Esophagus muscularis mucosa (tissue), 4 donors: ENCODE measurements around the gene INPP5A. TPM values are rescaled to one million over a fixed set of nuclear protein-coding genes. Genes with fewer than 3 reads are reported as not detected.
"Not testable (repeated sequence)": the region's sequence is repeated elsewhere in the genome, so short reads cannot be mapped to it uniquely, and the experiment has no call there.

Experiments used
- DNase-seq: peaks from one replicate; pipeline ENCODE4 v3.0.0-alpha.2; 2017; ENCODE audit errors: extremely low spot score
- H3K27ac ChIP-seq, 4 donors: fragments of 200-600 bp; sonication (generic); replicated peaks in 1 of 4; 1 replicate in 3 of 4; 2 replicates in 1 of 4; pipeline ENCODE4 v1.5.1; 2016 to 2019; ENCODE audit warnings: mild to moderate bottlenecking in 1 of 4
- H3K27me3 ChIP-seq, 4 donors: fragments of 200-600 bp; sonication (generic); one replicate each; pipeline versions ENCODE4 v1.5.1 to v1.6.0; 2016 to 2019
- H3K36me3 ChIP-seq, 4 donors: fragments of 200-600 bp; sonication (generic); one replicate each; pipeline ENCODE4 v1.5.1; 2016 to 2019
- H3K4me1 ChIP-seq, 4 donors: fragments of 200-600 bp; sonication (generic); one replicate each; pipeline ENCODE4 v1.5.1; 2016 to 2019
- H3K4me3 ChIP-seq, 4 donors: fragments of 200-600 bp; sonication (generic); 1 replicate in 2 of 4; 2 replicates in 2 of 4; pipeline ENCODE4 v1.5.1; 2016 to 2019; ENCODE audit warnings: mild to moderate bottlenecking in 4 of 4, moderate library complexity in 1 of 4
- H3K9me3 ChIP-seq, 4 donors: fragments of 200-600 bp; sonication (generic); 1 replicate in 3 of 4; 2 replicates in 1 of 4; pipeline ENCODE4 v1.5.1; 2016 to 2019
- EP300 ChIP-seq: sonication (generic); formaldehyde crosslinking; IDR thresholded peaks from one replicate; pipeline ENCODE4 v1.6.1; 2017; ENCODE audit warnings: antibody characterized with exemption
- POLR2A ChIP-seq: fragments of 450-650 bp; IDR thresholded peaks from one replicate; pipeline ENCODE4 v1.6.1; 2017; ENCODE audit warnings: antibody characterized with exemption, moderate library complexity, mild to moderate bottlenecking, low read depth
- POLR2AphosphoS5 ChIP-seq, 2 donors: sonication (generic); formaldehyde crosslinking; IDR thresholded peaks; one replicate each; pipeline ENCODE4 v1.6.1; 2017; ENCODE audit warnings: antibody characterized with exemption in 2 of 2
- WGBS: methylation state at CpG from one replicate; pipeline ENCODE4 v1.1.5; 2018; 5-methylcytosine and 5-hydroxymethylcytosine counted together
- intact Hi-C: fragments of 100-400 bp; cut with DNase I; formaldehyde crosslinking; loops from one replicate; pipeline ENCODE4 v1.15.1; 2023
- total RNA-seq, 4 donors: library from RNA; depleted of rRNA; stranded (reverse); fragments of >200 nt; gene quantifications; one replicate each; pipeline versions ENCODE4 v1.1.0 to v1.2.1, GENCODE V29; 2016
- TF ChIP-seq, protein P1 (sequence below), 3 experiments: fragments of 200-600 bp in 2 of 3; fragments of 450-650 bp in 1 of 3; sonication (generic) in 2 of 3; IDR thresholded peaks; one replicate each; pipeline ENCODE4 v1.5.1; 2017 to 2019; ENCODE audit warnings: antibody characterized with exemption in 3 of 3, mild to moderate bottlenecking in 2 of 3, moderate library complexity in 1 of 3

INPP5A gene
- total RNA-seq, 4 donors from 2014 or later: 234 to 301 (median 245) TPM

DNA sequence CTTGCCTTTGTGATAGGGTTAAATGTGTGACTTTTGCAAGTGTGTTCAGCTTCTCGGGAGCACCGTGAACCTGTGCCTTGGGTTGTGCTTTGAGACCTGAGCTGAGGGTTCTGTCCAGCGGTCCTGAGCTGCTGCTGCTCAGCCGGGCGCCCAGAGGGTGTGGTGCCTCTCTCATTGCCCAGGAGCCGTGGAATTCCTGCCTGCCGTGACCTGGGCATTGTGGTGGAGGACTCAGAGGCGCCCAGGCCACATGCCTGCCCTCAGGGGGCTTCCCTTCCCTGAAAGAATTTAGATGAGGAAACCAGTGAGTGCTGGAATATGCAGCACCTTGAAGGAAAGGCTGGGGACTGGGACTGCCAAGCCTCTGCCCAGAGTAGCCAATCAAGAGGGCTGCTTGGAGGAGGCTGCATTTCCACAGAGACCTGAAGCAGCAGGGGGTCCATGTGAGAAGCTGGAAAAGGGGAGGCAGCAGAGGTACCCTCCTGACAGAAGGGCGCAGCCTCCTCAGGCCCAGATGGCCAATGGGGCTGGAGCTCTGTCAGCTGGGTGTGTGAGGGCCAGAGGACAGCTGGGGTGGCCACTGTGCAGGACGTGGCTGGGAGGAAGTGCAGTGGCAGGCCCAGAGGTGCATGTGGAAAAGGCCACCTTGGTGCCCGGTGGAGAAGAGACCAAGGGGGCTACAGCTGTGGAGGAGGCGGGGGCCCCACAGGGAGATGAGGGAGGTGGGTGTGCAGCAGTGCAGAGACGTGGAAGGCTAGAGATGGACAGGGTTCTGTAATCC is 141.0 kb downstream of the INPP5A start:
- H3K27ac ChIP-seq: no peak overlapping the region
- no peaks in the 10 kb centered on the region for H3K9me3 ChIP-seq
- H3K4me3 ChIP-seq: no peak overlapping the region
- no peaks in the 10 kb centered on the region for H3K27me3 ChIP-seq
- intact Hi-C loops: no loop called here
- peaks cover 0 to 21% (median 9%) of the 10 kb centered on the region in 4 donors for H3K4me1 ChIP-seq
- H3K36me3 ChIP-seq: peaks cover 0 to 13% (median 3%) of the 10 kb centered on the region in 4 donors
- WGBS: 86% methylated on average over 13 of the region's 13 CpGs
- no peak for DNase-seq
- TF ChIP-seq POLR2AphosphoS5 (IDR thresholded peaks at IDR 0.05) (no peak), POLR2A (no peak), EP300 (no peak)
- TF ChIP-seq, protein P1, sequence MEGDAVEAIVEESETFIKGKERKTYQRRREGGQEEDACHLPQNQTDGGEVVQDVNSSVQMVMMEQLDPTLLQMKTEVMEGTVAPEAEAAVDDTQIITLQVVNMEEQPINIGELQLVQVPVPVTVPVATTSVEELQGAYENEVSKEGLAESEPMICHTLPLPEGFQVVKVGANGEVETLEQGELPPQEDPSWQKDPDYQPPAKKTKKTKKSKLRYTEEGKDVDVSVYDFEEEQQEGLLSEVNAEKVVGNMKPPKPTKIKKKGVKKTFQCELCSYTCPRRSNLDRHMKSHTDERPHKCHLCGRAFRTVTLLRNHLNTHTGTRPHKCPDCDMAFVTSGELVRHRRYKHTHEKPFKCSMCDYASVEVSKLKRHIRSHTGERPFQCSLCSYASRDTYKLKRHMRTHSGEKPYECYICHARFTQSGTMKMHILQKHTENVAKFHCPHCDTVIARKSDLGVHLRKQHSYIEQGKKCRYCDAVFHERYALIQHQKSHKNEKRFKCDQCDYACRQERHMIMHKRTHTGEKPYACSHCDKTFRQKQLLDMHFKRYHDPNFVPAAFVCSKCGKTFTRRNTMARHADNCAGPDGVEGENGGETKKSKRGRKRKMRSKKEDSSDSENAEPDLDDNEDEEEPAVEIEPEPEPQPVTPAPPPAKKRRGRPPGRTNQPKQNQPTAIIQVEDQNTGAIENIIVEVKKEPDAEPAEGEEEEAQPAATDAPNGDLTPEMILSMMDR (IDR thresholded peaks at IDR 0.05): no peak

DNA sequence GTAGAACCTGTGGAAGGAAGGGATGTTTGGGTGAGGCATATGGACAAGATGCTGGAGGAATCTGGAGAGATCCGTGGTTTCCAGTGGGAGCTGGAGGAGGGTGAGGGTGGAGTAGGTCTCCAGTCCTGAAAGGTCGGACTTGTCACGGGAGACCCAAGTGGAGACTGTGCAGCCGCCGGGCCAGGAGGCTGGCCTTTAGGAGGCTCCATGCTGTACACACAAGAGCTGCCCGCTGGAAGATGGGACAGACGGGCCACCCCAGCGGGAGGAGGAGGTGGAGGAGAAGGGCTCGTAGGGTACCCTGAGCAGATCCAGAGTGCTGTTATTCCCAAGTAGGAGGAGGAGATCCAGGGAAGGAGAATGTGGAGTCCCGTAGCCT is 141.6 kb downstream of the INPP5A start:
- DNase-seq: no peak
- intact Hi-C loops: no loop called here
- TF ChIP-seq, protein P1 (IDR thresholded peaks at IDR 0.05): no peak
- TF ChIP-seq POLR2AphosphoS5 (IDR thresholded peaks at IDR 0.05) (no peak), EP300 (no peak), POLR2A (no peak)
- WGBS: 95% methylated on average over 10 of the region's 10 CpGs
- H3K9me3 ChIP-seq: no peaks in the 10 kb centered on the region
- no peak overlapping the region for H3K4me3 ChIP-seq
- H3K36me3 ChIP-seq: peaks cover 0 to 7% (median 2%) of the 10 kb centered on the region in 4 donors
- H3K4me1 ChIP-seq: peaks cover 0 to 27% (median 15%) of the 10 kb centered on the region in 4 donors
- no peaks in the 10 kb centered on the region for H3K27me3 ChIP-seq
- no peak overlapping the region for H3K27ac ChIP-seq

DNA sequence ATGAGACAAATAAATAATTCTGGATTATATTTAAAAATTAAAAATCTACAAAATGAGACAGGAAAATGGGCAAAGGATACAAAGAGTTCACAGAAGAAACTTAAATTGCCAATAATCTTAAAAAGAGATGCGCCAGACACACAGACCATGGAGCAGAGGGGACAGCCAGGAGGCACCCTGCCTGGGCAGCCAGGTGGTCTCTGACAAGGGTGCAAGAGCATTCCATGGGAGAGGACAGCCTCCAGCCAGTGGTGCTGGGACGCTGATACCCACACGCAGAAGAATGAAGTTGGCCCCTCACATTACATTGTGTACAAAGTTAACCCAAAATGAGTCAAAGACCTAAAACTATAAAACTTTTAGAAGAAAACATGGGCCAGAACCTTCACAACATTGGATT is 142.1 kb downstream of the INPP5A start:
- 96% methylated on average over 3 of the region's 3 CpGs for WGBS
- no peak for DNase-seq
- intact Hi-C loops: no loop called here
- TF ChIP-seq POLR2AphosphoS5 (IDR thresholded peaks at IDR 0.05) (no peak), EP300 (no peak)
- H3K4me1 ChIP-seq: peaks cover 3 to 31% (median 19%) of the 10 kb centered on the region in 4 donors
- peaks cover 0 to 5% (median 2%) of the 10 kb centered on the region in 4 donors for H3K36me3 ChIP-seq
- no peaks in the 10 kb centered on the region for H3K27me3 ChIP-seq
- no peak overlapping the region for H3K27ac ChIP-seq
- H3K9me3 ChIP-seq: no peaks in the 10 kb centered on the region
- H3K4me3 ChIP-seq: no peak overlapping the region

DNA sequence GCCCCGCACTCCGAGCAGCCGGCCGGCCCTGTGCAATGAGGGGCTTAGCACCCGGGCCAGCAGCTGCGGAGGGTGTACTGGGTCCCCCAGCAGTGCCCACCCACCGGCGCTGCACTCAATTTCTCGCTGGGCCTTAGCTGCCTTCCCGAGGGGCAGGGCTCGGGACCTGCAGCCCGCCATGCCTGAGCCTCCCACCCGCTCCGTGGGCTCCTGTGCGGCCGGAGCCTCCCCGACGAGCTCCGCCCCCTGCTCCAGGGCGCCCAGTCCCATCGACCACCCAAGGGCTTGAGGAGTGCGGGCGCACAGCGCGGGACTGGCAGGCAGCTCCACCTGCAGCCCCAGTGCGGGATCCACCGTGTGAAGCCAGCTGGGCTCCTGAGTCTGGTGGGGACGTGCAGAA is 143.2 kb downstream of the INPP5A start:
- H3K27me3 ChIP-seq, H3K9me3 ChIP-seq, H3K27ac ChIP-seq, intact Hi-C loops, H3K4me3 ChIP-seq, DNase-seq, H3K36me3 ChIP-seq: not testable (repeated sequence)
- 62% methylated on average over 5 of the region's 28 CpGs for WGBS
- H3K4me1 ChIP-seq: peaks cover 3 to 42% (median 30%) of the 10 kb centered on the region in 4 donors

DNA sequence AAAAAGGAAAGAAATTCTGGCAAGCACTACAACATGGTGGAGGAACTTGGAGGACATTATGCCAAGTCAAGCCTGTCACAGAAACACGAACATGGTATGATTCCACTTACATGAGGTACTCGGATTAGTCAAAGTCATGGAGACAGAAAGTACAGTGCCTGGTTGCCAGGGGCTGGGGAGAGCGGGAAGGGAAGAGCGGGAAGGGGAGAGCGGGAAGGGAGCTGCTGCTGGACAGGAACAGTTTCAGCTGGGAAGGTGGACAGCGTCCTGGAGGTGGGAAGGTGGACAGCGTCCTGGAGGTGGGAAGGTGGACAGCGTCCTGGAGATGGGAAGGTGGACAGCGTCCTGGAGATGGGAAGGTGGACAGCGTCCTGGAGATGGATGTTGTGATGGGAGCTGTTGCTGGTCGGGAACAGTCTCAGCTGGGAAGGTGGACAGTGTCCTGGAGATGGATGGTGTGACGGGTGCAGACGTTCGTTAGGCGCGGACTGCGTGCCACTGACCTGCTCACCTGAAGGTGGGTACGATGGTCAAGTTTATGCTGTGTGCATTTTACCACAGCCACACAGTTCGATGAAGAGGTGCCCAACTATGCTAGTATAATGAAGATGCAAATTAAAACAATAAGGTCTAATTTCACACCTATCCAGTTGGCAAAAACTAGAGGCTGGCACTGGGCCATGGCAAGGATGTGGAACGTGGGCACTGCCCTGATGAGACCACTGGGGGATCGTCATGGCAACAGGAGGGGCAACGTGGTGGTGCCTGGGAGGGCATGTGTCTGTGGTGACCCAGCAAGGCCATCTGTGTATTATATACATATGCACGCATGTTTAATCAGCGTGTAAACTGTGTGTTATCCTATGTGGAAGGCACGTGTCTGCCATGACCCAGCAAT is 144.5 kb downstream of the INPP5A start:
- intact Hi-C loops: no loop called here
- no peak for TF ChIP-seq POLR2AphosphoS5 (IDR thresholded peaks at IDR 0.05)
- Histone ChIP-seq H3K9me3 (no peaks in the 10 kb centered on the region), H3K4me3 (no peak overlapping the region), H3K36me3 (peaks cover 0 to 4% (median 0%) of the 10 kb centered on the region in 4 donors), H3K4me1 (peaks cover 3 to 48% (median 37%) of the 10 kb centered on the region in 4 donors), H3K27ac (no peak overlapping the region), H3K27me3 (no peaks in the 10 kb centered on the region)
- 88% methylated on average over 25 of the region's 25 CpGs for WGBS
- no peak for DNase-seq
